K562 (cell line): Measurements from ENCODE around the gene DAP. TPM values are rescaled to one million over a fixed set of nuclear protein-coding genes. Genes with fewer than 3 reads are reported as not detected.

ENCODE experiments used
- ATAC-seq: fragments of 200-7000 bp; cut with Tn5 transposase; 3 replicates; pipeline ENCODE4 v1.9.1; 2020; ENCODE audit warnings: moderate library complexity
- BruUV-seq: library from RNA; stranded (reverse); fragments of 400-500 nt; replicated peaks from 2 replicates; lab custom pipeline; 2021; lab: Mats Ljungman, UMichigan
- CTCF ChIA-PET: fragments of 300-600 bp; formaldehyde crosslinking; extraction: SDS; loops from one replicate; lab custom pipeline; 2021; ENCODE audit warnings: low intra/inter-chr PET ratio; lab: Yijun Ruan, JAX
- POLR2A ChIA-PET: fragments of 300-600, 350-650 bp; sonication (Branson Sonifier 250); formaldehyde crosslinking; extraction: SDS; loops from one replicate; lab custom pipeline; 2021; ENCODE audit warnings: antibody characterized with exemption, inconsistent platforms; lab: Yijun Ruan, JAX
- DNase-seq, 4 experiments: peaks; one replicate each; pipeline versions ENCODE4 v3.0.0 to v3.0.0-alpha.2; 2011 to 2018; ENCODE audit warnings: low spot score in 3 of 4, mixed read lengths in 3 of 4; ENCODE audit errors: extremely low read depth in 1 of 4
- FAIRE-seq: peaks from 2 replicates; lab custom pipeline; 2011; peaks lifted over from hg19 to GRCh38; lab: Jason Lieb, UNC
- H2AFZ ChIP-seq: 2 replicates; pipeline ENCODE4 v1.6.0; 2011; ENCODE audit warnings: low read depth, low read length, control low read depth, inconsistent platforms
- H3K27ac ChIP-seq: fragments of 200-600 bp; 3 replicates; pipeline ENCODE4 v1.8.0; 2011; ENCODE audit warnings: low read depth, mild to moderate bottlenecking, control low read depth, inconsistent platforms, low read length, moderate library complexity, mixed read lengths; ENCODE audit errors: extremely low read depth
- H3K27me3 ChIP-seq, 2 experiments: fragments of 300-600 bp in 1 of 2; 2 replicates in 1 of 2; 3 replicates in 1 of 2; pipeline versions ENCODE4 v1.6.0 to v1.8.0; 2011; ENCODE audit warnings: inconsistent platforms in 2 of 2, low read length in 2 of 2, mild to moderate bottlenecking in 1 of 2, mixed read lengths in 1 of 2, moderate library complexity in 1 of 2; ENCODE audit not compliant: control insufficient read depth in 2 of 2, insufficient read depth in 2 of 2
- H3K36me3 ChIP-seq: fragments of 300-600 bp; 3 replicates; pipeline ENCODE4 v1.8.0; 2011; ENCODE audit warnings: mild to moderate bottlenecking, low read length, inconsistent platforms; ENCODE audit not compliant: control insufficient read depth, insufficient read depth
- H3K4me1 ChIP-seq, 2 experiments: fragments of 200-600 bp in 1 of 2; replicated peaks in 1 of 2; 2 replicates in 1 of 2; 3 replicates in 1 of 2; pipeline versions ENCODE4 v1.5.1 to v1.8.0; 2011; ENCODE audit warnings: inconsistent platforms in 2 of 2, low read length in 2 of 2, mild to moderate bottlenecking in 1 of 2, mixed read lengths in 1 of 2, moderate library complexity in 1 of 2; ENCODE audit not compliant: control insufficient read depth in 2 of 2, insufficient read depth in 2 of 2
- H3K4me2 ChIP-seq: 2 replicates; pipeline ENCODE4 v1.6.1; 2011; ENCODE audit warnings: low read length, control low read depth, inconsistent platforms, mixed read lengths; ENCODE audit not compliant: insufficient read depth
- H3K4me3 ChIP-seq: fragments of 200-600 bp; sonication (generic), shearing (Covaris generic); 2 replicates; pipeline ENCODE4 v1.5.1; 2016; ENCODE audit warnings: control low read depth, inconsistent platforms
- H3K79me2 ChIP-seq: fragments of 200-600 bp; 3 replicates; pipeline ENCODE4 v1.8.0; 2011; ENCODE audit warnings: low read length, inconsistent platforms; ENCODE audit not compliant: control insufficient read depth, insufficient read depth
- H3K9ac ChIP-seq, 2 experiments: 2 replicates each; pipeline versions ENCODE4 v1.6.0 to v1.6.1; 2011; ENCODE audit warnings: low read depth in 2 of 2, low read length in 2 of 2, control low read depth in 1 of 2, inconsistent platforms in 1 of 2, mild to moderate bottlenecking in 1 of 2, mixed read lengths in 1 of 2; ENCODE audit not compliant: insufficient read depth in 1 of 2
- H3K9me1 ChIP-seq: one replicate; pipeline ENCODE4 v1.6.0; 2011; ENCODE audit warnings: inconsistent platforms, mild to moderate bottlenecking, low read length, moderate library complexity; ENCODE audit not compliant: control insufficient read depth, insufficient read depth
- H3K9me3 ChIP-seq: replicated peaks from 2 replicates; pipeline ENCODE4 v1.5.1; 2011; ENCODE audit warnings: low read depth, low read length, inconsistent platforms; ENCODE audit not compliant: control insufficient read depth, insufficient read depth
- H4K20me1 ChIP-seq: replicated peaks from 2 replicates; pipeline ENCODE4 v1.6.1; 2011; ENCODE audit warnings: low read length, inconsistent platforms, mixed read lengths; ENCODE audit not compliant: control insufficient read depth, insufficient read depth
- CEBPB ChIP-seq: fragments of 450-650 bp; IDR thresholded peaks from 2 replicates; pipeline ENCODE4 v1.6.1; 2016; ENCODE audit warnings: missing genetic modification characterization, missing compliant biosample characterization
- CEBPG ChIP-seq, 3 experiments: fragments of 200-800 bp in 1 of 3; sonication (Bioruptor generic) in 1 of 3; sonication (generic) in 1 of 3; formaldehyde crosslinking in 1 of 3; IDR thresholded peaks in 2 of 3; conservative IDR thresholded peaks in 1 of 3; 2 replicates each; pipeline versions ENCODE4 v1.6.1 to v1.8.0; 2016 to 2022; ENCODE audit warnings: missing compliant biosample characterization in 2 of 3, missing genetic modification characterization in 2 of 3, mild to moderate bottlenecking in 1 of 3, missing genetic modification reagents in 1 of 3
- SAFB ChIP-seq: fragments of 200-400 bp; formaldehyde crosslinking; IDR thresholded peaks from 2 replicates; pipeline ENCODE4 v1.6.1; 2017; ENCODE audit warnings: low read depth, low read length, borderline replicate concordance
- WGBS: fragments of 100-300 bp; shearing (Covaris generic); methylation state at CpG from one replicate; pipeline ENCODE4 v1.1.6; 2016; ENCODE audit warnings: low coverage, mixed read lengths; ENCODE audit not compliant: insufficient coverage; ENCODE audit errors: missing lambda C conversion rate; 5-methylcytosine and 5-hydroxymethylcytosine counted together
- in situ Hi-C: fragments of 300-500 bp; cut with MboI; formaldehyde crosslinking; loops from 4 replicates; pipeline ENCODE4 v1.15.0; 2018; ENCODE audit warnings: inconsistent platforms, mixed read lengths
- intact Hi-C: fragments of 100-400 bp; cut with micrococcal nuclease; formaldehyde crosslinking; loops from 2 replicates; pipeline ENCODE4 v1.14.2; 2022
- polyA plus RNA-seq, 8 experiments: library from polyadenylated mRNA; depleted of rRNA in 4 of 8; stranded (reverse) in 5 of 8; unstranded in 3 of 8; fragments of >200 nt; fragmentation: Nextera tagmentation in 2 of 8; fragmentation: Illumina TruSeq in 1 of 8; extraction: Ambion mirVana in 2 of 8; extraction: Trizol in 1 of 8; gene quantifications; 2 replicates each; pipeline versions ENCODE4 v1.2.1 to v1.2.3, GENCODE V29; 2011 to 2014; ENCODE audit warnings: inconsistent platforms in 1 of 8, missing spikeins in 1 of 8
- total RNA-seq, 7 experiments: library from RNA; depleted of rRNA in 6 of 7; stranded (reverse); fragments of >200 nt in 6 of 7; fragmentation: Illumina TruSeq in 2 of 7; extraction: Trizol in 2 of 7; gene quantifications; 2 replicates each; pipeline versions ENCODE4 v1.2.1 to v1.2.3, GENCODE V29; 2011 to 2021; ENCODE audit warnings: low replicate concordance in 1 of 7
- TF ChIP-seq, protein P1 (sequence below): sonication (generic); formaldehyde crosslinking; IDR thresholded peaks from 2 replicates; pipeline ENCODE4 v1.8.0; 2023; ENCODE audit warnings: mild to moderate bottlenecking, missing genetic modification reagents
- TF ChIP-seq, protein P2 (sequence below): fragments of 250-450 bp; sonication (Bioruptor Pico); IDR thresholded peaks from 2 replicates; pipeline ENCODE4 v1.8.0; 2021; ENCODE audit warnings: moderate library complexity, mild to moderate bottlenecking, inconsistent platforms

The DAP gene
- total and polyA plus RNA-seq, 9 of the 15 experiments (the other 6 are each of a cell fraction or from before 2014, with no cell fraction given), result 14.1 to 151 (median 34.5) TPM

DNA sequence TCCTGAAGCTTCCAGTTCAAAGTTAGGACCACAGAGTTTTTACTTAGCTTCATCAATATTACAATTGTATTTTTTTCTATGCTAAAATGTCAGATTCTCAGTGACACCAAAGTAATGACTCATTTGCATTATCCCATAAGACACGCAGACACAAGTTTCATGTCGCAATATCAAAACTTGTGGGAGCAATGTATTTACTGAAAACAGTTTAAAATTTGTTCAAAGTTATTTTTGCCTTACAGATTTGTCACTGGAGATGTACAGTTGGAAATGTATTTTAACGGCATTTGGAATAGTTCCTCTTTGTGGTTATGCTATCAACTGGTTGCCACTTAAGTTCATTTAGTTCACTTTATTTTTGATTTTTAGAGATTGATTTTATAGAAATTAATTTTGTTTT is 36.2 kb upstream of the DAP start:
- H3K4me2 ChIP-seq, result no peak overlapping the region
- no peaks in the 10 kb centered on the region for H3K9me3 ChIP-seq
- no peaks in the 10 kb centered on the region for H3K36me3 ChIP-seq
- no peak overlapping the region for H3K9ac ChIP-seq
- WGBS, result 0% methylated on average over 3 of the region's 3 CpGs
- DNase-seq (no peak), FAIRE-seq (no peak), ATAC-seq (no peak)
- no peaks in the 10 kb centered on the region for H3K79me2 ChIP-seq
- in situ Hi-C loops, result no loop called here
- TF ChIP-seq SAFB, result no peak
- TF ChIP-seq, protein P1, sequence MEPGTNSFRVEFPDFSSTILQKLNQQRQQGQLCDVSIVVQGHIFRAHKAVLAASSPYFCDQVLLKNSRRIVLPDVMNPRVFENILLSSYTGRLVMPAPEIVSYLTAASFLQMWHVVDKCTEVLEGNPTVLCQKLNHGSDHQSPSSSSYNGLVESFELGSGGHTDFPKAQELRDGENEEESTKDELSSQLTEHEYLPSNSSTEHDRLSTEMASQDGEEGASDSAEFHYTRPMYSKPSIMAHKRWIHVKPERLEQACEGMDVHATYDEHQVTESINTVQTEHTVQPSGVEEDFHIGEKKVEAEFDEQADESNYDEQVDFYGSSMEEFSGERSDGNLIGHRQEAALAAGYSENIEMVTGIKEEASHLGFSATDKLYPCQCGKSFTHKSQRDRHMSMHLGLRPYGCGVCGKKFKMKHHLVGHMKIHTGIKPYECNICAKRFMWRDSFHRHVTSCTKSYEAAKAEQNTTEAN (CRISPR knock-in tag), result no peak
- TF ChIP-seq, protein P2, sequence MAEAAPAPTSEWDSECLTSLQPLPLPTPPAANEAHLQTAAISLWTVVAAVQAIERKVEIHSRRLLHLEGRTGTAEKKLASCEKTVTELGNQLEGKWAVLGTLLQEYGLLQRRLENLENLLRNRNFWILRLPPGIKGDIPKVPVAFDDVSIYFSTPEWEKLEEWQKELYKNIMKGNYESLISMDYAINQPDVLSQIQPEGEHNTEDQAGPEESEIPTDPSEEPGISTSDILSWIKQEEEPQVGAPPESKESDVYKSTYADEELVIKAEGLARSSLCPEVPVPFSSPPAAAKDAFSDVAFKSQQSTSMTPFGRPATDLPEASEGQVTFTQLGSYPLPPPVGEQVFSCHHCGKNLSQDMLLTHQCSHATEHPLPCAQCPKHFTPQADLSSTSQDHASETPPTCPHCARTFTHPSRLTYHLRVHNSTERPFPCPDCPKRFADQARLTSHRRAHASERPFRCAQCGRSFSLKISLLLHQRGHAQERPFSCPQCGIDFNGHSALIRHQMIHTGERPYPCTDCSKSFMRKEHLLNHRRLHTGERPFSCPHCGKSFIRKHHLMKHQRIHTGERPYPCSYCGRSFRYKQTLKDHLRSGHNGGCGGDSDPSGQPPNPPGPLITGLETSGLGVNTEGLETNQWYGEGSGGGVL (CRISPR knock-in tag), result no peak
- TF ChIP-seq CEBPG (CRISPR knock-in tag; IDR thresholded peaks at IDR 0.05), result no peak
- TF ChIP-seq CEBPG (tag; conservative IDR thresholded peaks at IDR 0.05 in 1 of 2, IDR thresholded peaks at IDR 0.05 in 1 of 2), result peak; percentile 23 to 72; a peak in 1 of 4 replicates
- peak; percentile 68; the same call in 1 of the 2 replicates for TF ChIP-seq CEBPB (tag)
- CTCF ChIA-PET, result no interaction called here
- H3K4me3 ChIP-seq, result no peak overlapping the region
- POLR2A ChIA-PET, result no interaction called here
- H3K4me1 ChIP-seq, result no peaks in the 10 kb centered on the region
- H4K20me1 ChIP-seq, result no peaks in the 10 kb centered on the region
- no peak overlapping the region for H3K27ac ChIP-seq
- no peaks in the 10 kb centered on the region for H3K9me1 ChIP-seq
- intact Hi-C loops, result no loop called here
- H3K27me3 ChIP-seq, result peaks cover 22 to 32% of the 10 kb centered on the region in 2 experiments
- no peak overlapping the region for H2AFZ ChIP-seq
- BruUV-seq, result no TSS peak
